Gastrocnemius medialis (tissue), 4 donors: ENCODE results near the gene COL20A1. TPM values are rescaled to one million over a fixed set of nuclear protein-coding genes. Genes with fewer than 3 reads are reported as not detected.

Source experiments
- ATAC-seq, 2 donors: fragments of 150-250 bp; one replicate each; pipeline ENCODE4 v1.9.1; 2016
- DNase-seq, 2 donors: peaks; one replicate each; pipeline ENCODE4 v3.0.0-alpha.2; 2019
- H3K27ac ChIP-seq, 4 donors: fragments of 200-600 bp; sonication (generic); 1 replicate in 1 of 4; 2 replicates in 3 of 4; pipeline ENCODE4 v1.5.1; 2016 to 2018; ENCODE audit warnings: mild to moderate bottlenecking in 2 of 4, moderate library complexity in 1 of 4
- H3K27me3 ChIP-seq, 3 donors: fragments of 200-600 bp; sonication (generic) in 2 of 3; 1 replicate in 1 of 3; 2 replicates in 2 of 3; pipeline versions ENCODE4 v1.5.1 to v1.6.0; 2016 to 2019; ENCODE audit warnings: mild to moderate bottlenecking in 1 of 3, moderate library complexity in 1 of 3
- H3K36me3 ChIP-seq, 2 donors: fragments of 200-600 bp; sonication (generic) in 1 of 2; one replicate each; pipeline ENCODE4 v1.5.1; 2017 to 2018
- H3K4me1 ChIP-seq, 2 donors: fragments of 200-600 bp; sonication (generic) in 1 of 2; one replicate each; pipeline ENCODE4 v1.5.1; 2016 to 2017; ENCODE audit warnings: mild to moderate bottlenecking in 2 of 2
- H3K4me3 ChIP-seq, 4 donors: fragments of 200-600 bp; sonication (generic) in 3 of 4; 1 replicate in 1 of 4; 2 replicates in 3 of 4; pipeline ENCODE4 v1.5.1; 2016 to 2019; ENCODE audit warnings: mild to moderate bottlenecking in 2 of 4
- H3K9me3 ChIP-seq, 3 donors: fragments of 200-600 bp; sonication (generic) in 2 of 3; 1 replicate in 1 of 3; 2 replicates in 2 of 3; pipeline ENCODE4 v1.5.1; 2016 to 2019
- CTCF ChIP-seq, 5 experiments: fragments of 450-650 bp in 3 of 5; fragments of 200-600 bp in 2 of 5; sonication (generic) in 2 of 5; IDR thresholded peaks in 4 of 5; conservative IDR thresholded peaks in 1 of 5; 1 replicate in 4 of 5; 2 replicates in 1 of 5; pipeline ENCODE4 v1.5.1; 2016 to 2019; ENCODE audit warnings: antibody characterized with exemption in 5 of 5, mild to moderate bottlenecking in 3 of 5, moderate library complexity in 3 of 5
- POLR2A ChIP-seq, 2 donors: fragments of 450-650 bp; IDR thresholded peaks; one replicate each; pipeline ENCODE4 v1.6.1; 2017; ENCODE audit warnings: antibody characterized with exemption in 2 of 2, mild to moderate bottlenecking in 2 of 2, moderate library complexity in 2 of 2
- in situ Hi-C, 4 donors: fragments of 200-750 bp; cut with MboI; loops; one replicate each; pipeline versions ENCODE4 v1.15.0 to v1.8.0; 2017; ENCODE audit warnings: low sequenced_read_pairs in 4 of 4
- intact Hi-C: fragments of 100-400 bp; cut with DNase I; formaldehyde crosslinking; loops from one replicate; pipeline ENCODE4 v1.15.1; 2023; ENCODE audit warnings: low total_unique reads
- total RNA-seq, 4 donors: library from RNA; depleted of rRNA; stranded (reverse); fragments of >200 nt; gene quantifications; one replicate each; pipeline versions ENCODE4 v1.1.0 to v1.2.3, GENCODE V29; 2016

The COL20A1 gene
- total RNA-seq, 4 donors from 2014 or later, result 0.23 TPM; not detected in 3

GRCh38 chr20:63366390-63367365, 73.7 kb downstream of the COL20A1 start:
- TF ChIP-seq CTCF (IDR thresholded peaks at IDR 0.05 in 4 of 5, conservative IDR thresholded peaks at IDR 0.05 in 1 of 5) (no peak), POLR2A (IDR thresholded peaks at IDR 0.05) (no peak)
- ATAC-seq (no peak), DNase-seq (no peak)
- H3K27me3 ChIP-seq, result peaks cover 3 to 16% (median 15%) of the 10 kb centered on the region in 3 donors
- H3K27ac ChIP-seq, result no peak overlapping the region
- no peaks in the 10 kb centered on the region for H3K9me3 ChIP-seq
- intact Hi-C loops (no loop called here), in situ Hi-C loops (no loop called here)
- no peak overlapping the region for H3K4me3 ChIP-seq
- peaks cover 0 to 4% of the 10 kb centered on the region in 2 donors for H3K4me1 ChIP-seq
- H3K36me3 ChIP-seq, result no peaks in the 10 kb centered on the region

DNA sequence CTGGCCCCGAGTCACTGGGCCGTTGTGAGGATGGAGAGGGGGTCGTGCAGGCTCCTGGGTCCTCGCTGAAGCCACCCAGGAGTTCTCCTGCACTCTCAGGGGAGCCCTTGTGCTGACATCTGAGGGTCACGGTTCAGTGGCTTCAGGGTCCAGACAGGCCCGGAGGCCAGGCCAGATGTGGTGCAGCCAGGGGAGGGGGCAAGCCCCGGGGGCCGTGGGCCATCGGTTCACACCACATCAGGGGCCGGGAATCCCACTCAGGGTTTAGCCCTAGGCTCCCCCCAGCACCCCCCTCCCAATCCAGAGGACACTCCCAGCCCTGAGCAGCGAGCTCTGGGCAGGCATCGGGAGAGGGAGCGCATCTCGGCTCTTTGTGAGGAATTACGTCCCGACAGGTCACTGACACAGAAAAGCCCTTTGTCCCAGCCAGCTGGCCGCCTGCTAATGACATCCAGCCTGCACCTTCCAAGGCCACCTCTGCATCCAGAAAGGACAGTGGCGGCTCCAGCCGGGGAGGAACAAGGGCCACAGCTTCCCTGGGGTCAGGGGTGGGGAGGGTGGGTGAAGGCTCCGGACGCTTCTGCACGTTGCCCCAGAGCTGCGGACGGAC, 74.6 kb downstream of the COL20A1 start:
- Histone ChIP-seq H3K27me3 (peaks cover 0 to 15% (median 12%) of the 10 kb centered on the region in 3 donors), H3K9me3 (no peaks in the 10 kb centered on the region), H3K4me3 (no peak overlapping the region), H3K36me3 (no peaks in the 10 kb centered on the region), H3K27ac (no peak overlapping the region), H3K4me1 (peaks cover 0 to 4% of the 10 kb centered on the region in 2 donors)
- ATAC-seq, result no peak
- in situ Hi-C loops (no loop called here), intact Hi-C loops (no loop called here)
- TF ChIP-seq POLR2A (IDR thresholded peaks at IDR 0.05) (no peak), CTCF (IDR thresholded peaks at IDR 0.05 in 4 of 5, conservative IDR thresholded peaks at IDR 0.05 in 1 of 5) (no peak)
- DNase-seq, result no peak

- H3K27me3 ChIP-seq, result peaks cover 0 to 13% (median 11%) of the 10 kb centered on the region in 3 donors
- DNase-seq (no peak), ATAC-seq (no peak)
- H3K4me1 ChIP-seq, result peaks cover 0 to 4% of the 10 kb centered on the region in 2 donors
- no peak overlapping the region for H3K4me3 ChIP-seq
- H3K36me3 ChIP-seq, result no peaks in the 10 kb centered on the region
- intact Hi-C loops (no loop called here), in situ Hi-C loops (no loop called here)
- H3K9me3 ChIP-seq, result no peaks in the 10 kb centered on the region
- H3K27ac ChIP-seq, result no peak overlapping the region
- TF ChIP-seq CTCF (IDR thresholded peaks at IDR 0.05 in 4 of 5, conservative IDR thresholded peaks at IDR 0.05 in 1 of 5) (no peak), POLR2A (IDR thresholded peaks at IDR 0.05) (no peak)
These were observed 75.2 kb downstream of the COL20A1 start for GRCh38 chr20:63368151-63368550.

DNA sequence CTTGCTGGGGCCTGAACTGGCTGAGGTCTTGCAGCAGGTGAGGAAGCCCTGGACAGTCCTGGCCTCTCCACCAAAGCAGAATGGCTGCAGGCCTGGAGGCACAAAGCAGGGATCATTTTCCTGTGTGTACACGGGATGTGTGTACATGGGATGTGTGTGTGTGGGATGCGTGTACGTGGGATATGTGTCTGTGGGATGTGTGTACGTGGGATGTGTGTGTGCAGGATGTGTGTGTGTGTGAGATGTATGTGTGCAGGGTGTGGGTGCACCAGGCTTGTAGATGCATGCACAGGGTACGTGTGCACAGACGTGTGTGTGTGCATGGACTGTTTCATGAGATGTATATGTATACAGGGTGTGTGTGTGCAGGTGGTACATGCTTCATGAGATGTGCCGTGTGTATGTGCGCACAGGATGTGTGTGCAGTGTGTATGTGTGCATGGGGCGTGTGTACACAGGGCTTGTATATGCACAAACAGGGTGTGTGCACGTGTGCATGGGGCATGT, 76.1 kb downstream of the COL20A1 start:
- H3K4me3 ChIP-seq, result no peak overlapping the region
- peaks cover 0 to 4% of the 10 kb centered on the region in 2 donors for H3K4me1 ChIP-seq
- no peak overlapping the region for H3K27ac ChIP-seq
- H3K36me3 ChIP-seq, result no peaks in the 10 kb centered on the region
- TF ChIP-seq CTCF (IDR thresholded peaks at IDR 0.05 in 4 of 5, conservative IDR thresholded peaks at IDR 0.05 in 1 of 5) (no peak), POLR2A (IDR thresholded peaks at IDR 0.05) (no peak)
- no peaks in the 10 kb centered on the region for H3K9me3 ChIP-seq
- H3K27me3 ChIP-seq, result peaks cover 2 to 18% (median 3%) of the 10 kb centered on the region in 3 donors
- in situ Hi-C loops (no loop called here), intact Hi-C loops (no loop called here)
- ATAC-seq (no peak), DNase-seq (no peak)
